HG03025 (cell line): Measurements from ENCODE around the gene ZNF681.
"Not testable (repeated sequence)": the region's sequence is repeated elsewhere in the genome, so short reads cannot be mapped to it uniquely, and the experiment has no call there.

Experiments used
- ATAC-seq: cut with Tn5 transposase; IDR thresholded peaks from one replicate; pipeline ENCODE4 v1.9.1; 2021; ENCODE audit warnings: mild to moderate bottlenecking, moderate library complexity; ENCODE audit not compliant: unreplicated experiment, low FRiP score

The ZNF681 gene

GRCh38 chr19:23758187-23759074 is at the start of gene ZNF681:
Gene ZNF681 (minus strand): TSS chr19:23758891. CDS start chr19:23758749, 142 bp downstream.
- peak; percentile 76 for ATAC-seq

DNA sequence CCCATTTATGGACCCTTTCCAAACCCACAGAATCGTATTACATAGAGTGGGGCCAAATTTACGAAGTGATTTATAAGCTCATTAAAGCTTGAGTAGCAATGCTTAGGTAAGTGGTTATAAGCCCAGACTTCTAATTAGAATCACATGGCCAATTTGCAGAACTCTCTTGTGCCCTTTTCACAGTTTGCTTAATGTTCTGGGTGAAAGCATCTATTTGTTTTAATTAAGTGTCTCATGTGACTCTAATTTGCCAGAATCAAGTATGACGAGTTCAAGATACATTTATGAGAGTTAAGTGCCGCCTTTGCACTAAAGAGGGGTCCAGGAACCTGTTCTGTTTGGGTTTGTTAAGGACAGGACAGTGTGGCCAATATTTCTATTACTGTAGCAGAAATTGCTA is 46.0 kb upstream of the ZNF681 start:
- ATAC-seq, result no peak

DNA sequence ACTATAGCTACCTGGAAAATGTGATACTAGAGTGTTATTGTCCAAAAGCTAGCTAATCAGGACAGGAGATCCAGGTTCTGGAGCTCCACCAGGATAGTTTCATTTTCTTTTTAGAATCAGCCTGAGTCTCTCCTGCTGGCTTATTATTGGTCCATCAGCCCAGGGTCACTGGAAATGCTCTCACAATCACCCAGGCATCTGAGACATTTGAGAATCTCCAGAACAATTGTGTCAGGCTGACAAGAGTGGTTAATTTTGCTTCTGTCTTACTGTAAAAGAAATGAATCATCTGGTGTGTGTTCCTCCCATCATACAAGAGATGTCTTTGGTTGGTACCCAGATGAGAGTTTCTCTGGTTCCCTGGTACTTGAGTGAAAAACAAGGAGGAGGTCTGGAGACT is 43.6 kb upstream of the ZNF681 start:
- no peak for ATAC-seq

GRCh38 chr19:23801803-23802202 is 43.1 kb upstream of the ZNF681 start:
- no peak for ATAC-seq

- no peak for ATAC-seq
Measured at GRCh38 chr19:23800868-23801267, 42.2 kb upstream of the ZNF681 start.

GRCh38 chr19:23800271-23800670 is 41.6 kb upstream of the ZNF681 start:
- ATAC-seq, result no peak

- no peak for ATAC-seq
Measured at GRCh38 chr19:23799321-23799720, 40.6 kb upstream of the ZNF681 start.

GRCh38 chr19:23795462-23795861 is 36.8 kb upstream of the ZNF681 start:
- ATAC-seq, result no peak

DNA sequence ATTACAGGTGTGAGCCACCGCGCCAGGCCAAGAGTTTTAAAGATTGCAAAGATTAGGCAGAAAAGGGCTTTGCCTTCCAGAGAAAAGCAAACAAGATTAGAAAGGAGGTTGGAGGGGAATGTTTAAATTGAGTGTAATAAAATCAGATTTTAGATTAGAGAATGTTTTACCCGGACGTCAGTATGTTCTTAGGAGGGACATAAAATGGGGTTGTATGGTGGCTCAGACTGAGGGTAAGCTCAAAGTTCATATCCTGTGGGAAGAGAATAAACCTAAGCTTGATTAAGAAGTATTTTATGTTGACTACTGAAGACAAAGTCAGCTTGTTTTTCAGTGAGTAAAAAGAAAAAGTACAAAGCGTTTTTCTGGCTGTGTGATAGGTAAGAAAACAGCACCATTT is 34.1 kb upstream of the ZNF681 start:
- ATAC-seq, result no peak

- ATAC-seq, result no peak
Measured at GRCh38 chr19:23790641-23791488, 32.2 kb upstream of the ZNF681 start.

GRCh38 chr19:23789246-23789645 is 30.6 kb upstream of the ZNF681 start:
- ATAC-seq, result no peak

DNA sequence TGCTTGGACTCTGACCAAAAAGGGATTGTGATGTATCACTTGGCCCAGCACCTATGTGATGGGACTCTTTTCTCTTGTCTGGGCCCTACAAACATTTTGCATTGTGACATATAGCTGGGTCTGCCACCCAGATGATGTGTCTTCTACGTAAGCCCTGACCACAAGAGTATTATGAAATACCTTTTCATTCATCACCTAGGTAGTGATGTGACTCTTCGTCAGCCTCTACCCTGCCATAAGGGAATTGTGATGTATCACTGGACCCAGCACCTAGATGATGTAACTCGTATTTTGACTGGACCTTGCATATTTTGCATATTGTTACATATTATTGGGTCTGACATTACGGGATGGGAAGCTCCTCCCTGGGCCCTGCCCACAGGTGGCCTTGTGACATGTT is 29.7 kb upstream of the ZNF681 start:
- no peak for ATAC-seq

- no peak for ATAC-seq
Measured at GRCh38 chr19:23787106-23787505, 28.4 kb upstream of the ZNF681 start.

- no peak for ATAC-seq
Measured at GRCh38 chr19:23785982-23786381, 27.3 kb upstream of the ZNF681 start.

DNA sequence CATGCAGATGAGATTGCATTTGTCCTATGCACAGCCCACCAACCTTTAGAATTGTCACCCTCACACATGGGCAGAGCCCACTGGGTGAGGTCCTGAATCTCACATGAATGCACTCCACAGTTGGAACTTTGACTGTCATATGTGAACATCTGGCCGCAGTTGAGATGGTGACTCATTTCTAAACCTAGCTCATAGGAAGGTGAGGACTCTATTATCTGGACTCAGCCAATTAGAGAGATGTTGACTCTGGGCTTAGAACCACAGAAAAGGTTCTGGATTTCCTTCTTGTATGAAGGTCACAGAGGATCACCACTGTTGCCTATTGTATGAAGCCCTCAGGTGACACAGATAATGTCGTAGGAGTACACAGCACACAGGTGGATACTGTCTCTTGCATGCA is 25.6 kb upstream of the ZNF681 start:
- ATAC-seq, result no peak

DNA sequence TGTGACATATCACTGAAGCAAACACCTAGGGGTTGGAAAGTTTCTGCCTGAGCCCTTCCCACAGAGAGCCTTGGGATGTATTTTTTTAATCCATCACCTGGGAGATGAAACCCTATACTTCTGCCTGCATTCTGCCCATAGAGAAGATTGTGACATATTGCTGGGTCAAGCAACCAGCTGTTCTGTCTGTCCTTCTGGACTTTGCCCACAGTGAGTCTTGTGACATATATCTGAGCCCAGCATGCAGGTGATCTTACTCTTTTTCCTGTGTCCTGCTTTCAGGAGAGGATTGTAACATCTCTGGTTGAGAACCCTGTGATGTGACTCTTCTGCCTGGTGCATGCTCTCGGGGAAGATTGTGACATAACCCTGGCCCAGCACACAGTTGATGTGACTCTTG is 24.9 kb upstream of the ZNF681 start:
- no peak for ATAC-seq

- ATAC-seq, result no peak
Measured at GRCh38 chr19:23779645-23780044, 21.0 kb upstream of the ZNF681 start.

GRCh38 chr19:23778566-23778965 is 19.9 kb upstream of the ZNF681 start:
- no peak for ATAC-seq

DNA sequence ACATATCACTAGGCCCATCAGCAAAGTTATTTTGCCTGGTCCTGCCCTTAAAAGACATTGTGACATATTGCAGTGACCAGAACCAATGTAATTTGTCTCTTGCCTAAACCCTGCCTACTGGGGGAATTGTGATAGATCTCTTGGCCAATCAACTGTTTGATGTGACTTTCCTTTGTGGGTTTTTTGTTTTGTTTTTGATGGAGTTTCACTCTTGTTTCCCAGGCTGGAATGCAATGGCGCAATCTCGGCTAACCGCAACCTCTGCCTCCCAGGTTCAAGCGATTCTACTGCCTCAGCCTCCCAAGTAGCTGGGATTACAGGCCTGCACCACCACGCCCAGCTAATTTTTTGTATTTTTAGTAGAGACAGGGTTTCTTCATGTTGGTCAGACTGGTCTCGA is 19.3 kb upstream of the ZNF681 start:
- not testable (repeated sequence) for ATAC-seq

GRCh38 chr19:23777216-23777615 is 18.5 kb upstream of the ZNF681 start:
- no peak for ATAC-seq

GRCh38 chr19:23776507-23777205 is 18.0 kb upstream of the ZNF681 start:
- ATAC-seq, result no peak
